Measurements from ENCODE around the gene KRT86.

KRT86 gene

GRCh38 chr12:52259657-52260243 is 14.7 kb upstream of the KRT86 start:
- H2AFZ ChIP-seq (ENCODE audit: low read depth, low read length), result no peak overlapping the region
- H3K4me1 ChIP-seq (ENCODE audit: insufficient read depth, low read length), result peaks cover 3% of the 10 kb centered on the region
- H3K9me3 ChIP-seq (ENCODE audit: low read length), result no peaks in the 10 kb centered on the region
- H3K4me3 ChIP-seq (ENCODE audit: low read length), result no peak overlapping the region
- peaks cover 25% of the 10 kb centered on the region for H3K27me3 ChIP-seq (ENCODE audit: insufficient read depth, low read length)
- H3K36me3 ChIP-seq (ENCODE audit: insufficient read depth, low read length), result no peaks in the 10 kb centered on the region

GRCh38 chr12:52260361-52261207 is 13.9 kb upstream of the KRT86 start:
- H3K27me3 ChIP-seq (ENCODE audit: insufficient read depth, low read length), result peaks cover 25% of the 10 kb centered on the region
- H3K4me1 ChIP-seq (ENCODE audit: insufficient read depth, low read length), result peaks cover 3% of the 10 kb centered on the region
- H3K9me3 ChIP-seq (ENCODE audit: low read length), result no peaks in the 10 kb centered on the region
- H2AFZ ChIP-seq (ENCODE audit: low read depth, low read length), result no peak overlapping the region
- no peaks in the 10 kb centered on the region for H3K36me3 ChIP-seq (ENCODE audit: insufficient read depth, low read length)
- no peak overlapping the region for H3K4me3 ChIP-seq (ENCODE audit: low read length)

GRCh38 chr12:52261208-52261484 is 13.3 kb upstream of the KRT86 start:
- Histone ChIP-seq H3K27me3 (ENCODE audit: insufficient read depth, low read length) (peaks cover 25% of the 10 kb centered on the region), H2AFZ (ENCODE audit: low read depth, low read length) (no peak overlapping the region), H3K36me3 (ENCODE audit: insufficient read depth, low read length) (no peaks in the 10 kb centered on the region), H3K4me3 (ENCODE audit: low read length) (no peak overlapping the region), H3K9me3 (ENCODE audit: low read length) (no peaks in the 10 kb centered on the region), H3K4me1 (ENCODE audit: insufficient read depth, low read length) (peaks cover 3% of the 10 kb centered on the region)

- H3K4me3 ChIP-seq (ENCODE audit: low read length), result no peak overlapping the region
- no peak overlapping the region for H2AFZ ChIP-seq (ENCODE audit: low read depth, low read length)
- H3K27me3 ChIP-seq (ENCODE audit: insufficient read depth, low read length), result peaks cover 19% of the 10 kb centered on the region
- H3K4me1 ChIP-seq (ENCODE audit: insufficient read depth, low read length), result peaks cover 3% of the 10 kb centered on the region
- H3K36me3 ChIP-seq (ENCODE audit: insufficient read depth, low read length), result no peaks in the 10 kb centered on the region
- H3K9me3 ChIP-seq (ENCODE audit: low read length), result no peaks in the 10 kb centered on the region
These were observed 12.2 kb upstream of the KRT86 start for GRCh38 chr12:52262286-52262685.

GRCh38 chr12:52263761-52264434 is 10.5 kb upstream of the KRT86 start:
- no peak overlapping the region for H3K4me3 ChIP-seq (ENCODE audit: low read length)
- H3K27me3 ChIP-seq (ENCODE audit: insufficient read depth, low read length), result peaks cover 9% of the 10 kb centered on the region
- no peak overlapping the region for H2AFZ ChIP-seq (ENCODE audit: low read depth, low read length)
- no peaks in the 10 kb centered on the region for H3K36me3 ChIP-seq (ENCODE audit: insufficient read depth, low read length)
- H3K4me1 ChIP-seq (ENCODE audit: insufficient read depth, low read length), result peaks cover 3% of the 10 kb centered on the region
- no peaks in the 10 kb centered on the region for H3K9me3 ChIP-seq (ENCODE audit: low read length)

- no peaks in the 10 kb centered on the region for H3K9me3 ChIP-seq (ENCODE audit: low read length)
- H2AFZ ChIP-seq (ENCODE audit: low read depth, low read length), result no peak overlapping the region
- H3K27me3 ChIP-seq (ENCODE audit: insufficient read depth, low read length), result peaks cover 3% of the 10 kb centered on the region
- peaks cover 3% of the 10 kb centered on the region for H3K4me1 ChIP-seq (ENCODE audit: insufficient read depth, low read length)
- no peaks in the 10 kb centered on the region for H3K36me3 ChIP-seq (ENCODE audit: insufficient read depth, low read length)
- no peak overlapping the region for H3K4me3 ChIP-seq (ENCODE audit: low read length)
These were observed 10.0 kb upstream of the KRT86 start for GRCh38 chr12:52264435-52264825.

GRCh38 chr12:52266514-52266913 is 7.9 kb upstream of the KRT86 start:
- Histone ChIP-seq H3K9me3 (ENCODE audit: low read length) (no peaks in the 10 kb centered on the region), H3K4me3 (ENCODE audit: low read length) (no peak overlapping the region), H3K36me3 (ENCODE audit: insufficient read depth, low read length) (no peaks in the 10 kb centered on the region), H3K27me3 (ENCODE audit: insufficient read depth, low read length) (no peaks in the 10 kb centered on the region), H2AFZ (ENCODE audit: low read depth, low read length) (no peak overlapping the region), H3K4me1 (ENCODE audit: insufficient read depth, low read length) (no peaks in the 10 kb centered on the region)

- Histone ChIP-seq H3K9me3 (ENCODE audit: low read length) (no peaks in the 10 kb centered on the region), H2AFZ (ENCODE audit: low read depth, low read length) (no peak overlapping the region), H3K36me3 (ENCODE audit: insufficient read depth, low read length) (no peaks in the 10 kb centered on the region), H3K4me3 (ENCODE audit: low read length) (no peak overlapping the region), H3K27me3 (ENCODE audit: insufficient read depth, low read length) (no peaks in the 10 kb centered on the region), H3K4me1 (ENCODE audit: insufficient read depth, low read length) (no peaks in the 10 kb centered on the region)
These were observed 7.2 kb upstream of the KRT86 start for GRCh38 chr12:52267266-52267665.

- no peaks in the 10 kb centered on the region for H3K9me3 ChIP-seq (ENCODE audit: low read length)
- no peaks in the 10 kb centered on the region for H3K4me1 ChIP-seq (ENCODE audit: insufficient read depth, low read length)
- H3K27me3 ChIP-seq (ENCODE audit: insufficient read depth, low read length), result no peaks in the 10 kb centered on the region
- H3K36me3 ChIP-seq (ENCODE audit: insufficient read depth, low read length), result no peaks in the 10 kb centered on the region
- H3K4me3 ChIP-seq (ENCODE audit: low read length), result no peak overlapping the region
- no peak overlapping the region for H2AFZ ChIP-seq (ENCODE audit: low read depth, low read length)
These were observed 6.7 kb upstream of the KRT86 start for GRCh38 chr12:52267699-52268098.

GRCh38 chr12:52268212-52268611 is 6.2 kb upstream of the KRT86 start:
- Histone ChIP-seq H3K27me3 (ENCODE audit: insufficient read depth, low read length) (no peaks in the 10 kb centered on the region), H3K4me3 (ENCODE audit: low read length) (no peak overlapping the region), H3K9me3 (ENCODE audit: low read length) (no peaks in the 10 kb centered on the region), H3K4me1 (ENCODE audit: insufficient read depth, low read length) (no peaks in the 10 kb centered on the region), H2AFZ (ENCODE audit: low read depth, low read length) (no peak overlapping the region), H3K36me3 (ENCODE audit: insufficient read depth, low read length) (no peaks in the 10 kb centered on the region)

GRCh38 chr12:52270541-52271070 is 3.8 kb upstream of the KRT86 start:
- no peak overlapping the region for H3K4me3 ChIP-seq (ENCODE audit: low read length)
- H3K36me3 ChIP-seq (ENCODE audit: insufficient read depth, low read length), result no peaks in the 10 kb centered on the region
- no peak overlapping the region for H2AFZ ChIP-seq (ENCODE audit: low read depth, low read length)
- no peaks in the 10 kb centered on the region for H3K9me3 ChIP-seq (ENCODE audit: low read length)
- H3K27me3 ChIP-seq (ENCODE audit: insufficient read depth, low read length), result no peaks in the 10 kb centered on the region
- H3K4me1 ChIP-seq (ENCODE audit: insufficient read depth, low read length), result no peaks in the 10 kb centered on the region

GRCh38 chr12:52271158-52271557 is 3.3 kb upstream of the KRT86 start:
- H3K27me3 ChIP-seq (ENCODE audit: insufficient read depth, low read length), result no peaks in the 10 kb centered on the region
- no peaks in the 10 kb centered on the region for H3K9me3 ChIP-seq (ENCODE audit: low read length)
- H3K36me3 ChIP-seq (ENCODE audit: insufficient read depth, low read length), result no peaks in the 10 kb centered on the region
- no peak overlapping the region for H3K4me3 ChIP-seq (ENCODE audit: low read length)
- H3K4me1 ChIP-seq (ENCODE audit: insufficient read depth, low read length), result no peaks in the 10 kb centered on the region
- no peak overlapping the region for H2AFZ ChIP-seq (ENCODE audit: low read depth, low read length)

- Histone ChIP-seq H3K27me3 (ENCODE audit: insufficient read depth, low read length) (peaks cover 4% of the 10 kb centered on the region), H2AFZ (ENCODE audit: low read depth, low read length) (no peak overlapping the region), H3K4me1 (ENCODE audit: insufficient read depth, low read length) (peaks cover 6% of the 10 kb centered on the region), H3K9me3 (ENCODE audit: low read length) (no peaks in the 10 kb centered on the region), H3K36me3 (ENCODE audit: insufficient read depth, low read length) (no peaks in the 10 kb centered on the region), H3K4me3 (ENCODE audit: low read length) (no peak overlapping the region)
These were observed 1.2 kb downstream of the KRT86 start for GRCh38 chr12:52275686-52276085.
